ENCODE data around the gene ZNF516. TPM values are rescaled to one million over a fixed set of nuclear protein-coding genes. Genes with fewer than 3 reads are reported as not detected.

ZNF516 gene
- total and polyA plus RNA-seq, 2 experiments from 2014 or later = 18.2 to 29.2 TPM

- peaks cover 52% of the 10 kb centered on the region for H3K4me1 ChIP-seq (ENCODE audit: insufficient read depth)
- no peak overlapping the region for H3K4me3 ChIP-seq
- H3K27ac ChIP-seq = peak overlapping the region; percentile 12
- no peak for DNase-seq (ENCODE audit: low spot score)
- TF ChIP-seq EZH2 (IDR thresholded peaks at IDR 0.05; ENCODE audit: borderline replicate concordance) = no peak
- no peak for TF ChIP-seq EZH2phosphoT487 (IDR thresholded peaks at IDR 0.05; ENCODE audit: low read depth, severe bottlenecking, unreplicated experiment)
- peaks cover 51% of the 10 kb centered on the region for H4K20me1 ChIP-seq (ENCODE audit: insufficient read depth, poor library complexity, severe bottlenecking)
- H3K9me3 ChIP-seq (ENCODE audit: low read depth) = no peaks in the 10 kb centered on the region
- no peak overlapping the region for H2AFZ ChIP-seq
- no peaks in the 10 kb centered on the region for H3K9me2 ChIP-seq (replicated peaks; ENCODE audit: insufficient read depth)
- H3K36me3 ChIP-seq (replicated peaks; ENCODE audit: insufficient read depth, low read depth) = no peaks in the 10 kb centered on the region
- no peak overlapping the region for H3K4me2 ChIP-seq
- WGBS (ENCODE audit: low lambda C conversion rate, missing lambda C conversion rate) = 62% methylated on average over 13 of the region's 13 CpGs
- H3K79me2 ChIP-seq = peaks cover 94% of the 10 kb centered on the region
- no peaks in the 10 kb centered on the region for H3K27me3 ChIP-seq
These were observed 50.5 kb downstream of the ZNF516 start for GRCh38 chr18:76444446-76445105.

DNA sequence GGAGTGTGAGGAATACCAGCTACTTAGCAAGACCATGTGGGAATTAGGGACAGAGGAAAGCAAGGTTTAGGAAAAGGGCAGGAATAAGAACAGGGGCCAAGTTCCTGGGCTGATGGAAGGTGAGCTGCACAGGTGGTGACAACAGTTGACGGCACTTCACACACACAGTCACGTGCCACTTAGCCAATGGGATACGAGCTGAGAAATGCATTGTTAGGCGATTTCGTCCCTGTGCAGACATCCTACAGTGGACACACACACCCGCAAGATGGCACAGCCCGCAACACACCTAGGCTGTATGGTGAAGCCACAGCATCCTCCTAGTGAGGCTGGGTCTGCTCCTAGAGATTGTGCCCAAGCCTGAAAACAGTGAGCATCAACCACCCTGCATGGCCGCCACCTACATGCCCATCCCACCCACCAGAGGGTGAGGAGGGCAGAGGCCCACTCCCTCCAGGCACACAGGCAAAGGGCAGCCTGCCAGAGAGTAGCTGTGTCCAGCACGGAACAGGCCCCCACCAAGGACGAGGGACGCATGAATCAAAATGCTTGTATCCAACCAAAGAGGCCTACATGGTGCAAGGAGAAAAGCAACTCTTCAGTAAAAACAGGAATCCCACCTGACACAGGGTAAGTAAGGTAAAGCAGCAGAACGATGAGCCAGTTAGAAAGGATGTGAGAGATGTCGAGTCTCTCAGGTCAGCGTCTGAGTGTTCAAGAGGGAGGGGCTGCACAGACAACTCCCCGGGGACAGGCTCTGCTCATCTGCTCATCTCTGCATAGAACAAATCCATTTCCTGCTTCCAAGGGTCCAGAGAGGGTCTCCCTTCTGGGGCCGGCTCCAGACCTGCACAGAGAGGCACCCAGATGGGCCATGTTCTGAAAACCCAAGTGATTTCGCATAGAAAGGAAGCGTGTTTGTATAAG is 51.3 kb downstream of the ZNF516 start:
- Histone ChIP-seq H3K9me3 (ENCODE audit: low read depth) (no peaks in the 10 kb centered on the region), H4K20me1 (ENCODE audit: insufficient read depth, poor library complexity, severe bottlenecking) (peaks cover 58% of the 10 kb centered on the region), H3K4me2 (no peak overlapping the region), H3K36me3 (replicated peaks; ENCODE audit: insufficient read depth, low read depth) (no peaks in the 10 kb centered on the region), H3K9me2 (replicated peaks; ENCODE audit: insufficient read depth) (no peaks in the 10 kb centered on the region), H3K27me3 (no peaks in the 10 kb centered on the region), H2AFZ (no peak overlapping the region), H3K27ac (peak overlapping the region; percentile 12), H3K4me1 (ENCODE audit: insufficient read depth) (peaks cover 49% of the 10 kb centered on the region), H3K4me3 (no peak overlapping the region), H3K79me2 (peaks cover 94% of the 10 kb centered on the region)
- 77% methylated on average over 18 of the region's 18 CpGs for WGBS (ENCODE audit: low lambda C conversion rate, missing lambda C conversion rate)
- no peak for TF ChIP-seq EZH2phosphoT487 (IDR thresholded peaks at IDR 0.05; ENCODE audit: low read depth, severe bottlenecking, unreplicated experiment)
- no peak for TF ChIP-seq EZH2 (IDR thresholded peaks at IDR 0.05; ENCODE audit: borderline replicate concordance)
- no peak for TF ChIP-seq CTCF (IDR thresholded peaks at IDR 0.05; ENCODE audit: poor library complexity)
- no peak for DNase-seq (ENCODE audit: low spot score)

DNA sequence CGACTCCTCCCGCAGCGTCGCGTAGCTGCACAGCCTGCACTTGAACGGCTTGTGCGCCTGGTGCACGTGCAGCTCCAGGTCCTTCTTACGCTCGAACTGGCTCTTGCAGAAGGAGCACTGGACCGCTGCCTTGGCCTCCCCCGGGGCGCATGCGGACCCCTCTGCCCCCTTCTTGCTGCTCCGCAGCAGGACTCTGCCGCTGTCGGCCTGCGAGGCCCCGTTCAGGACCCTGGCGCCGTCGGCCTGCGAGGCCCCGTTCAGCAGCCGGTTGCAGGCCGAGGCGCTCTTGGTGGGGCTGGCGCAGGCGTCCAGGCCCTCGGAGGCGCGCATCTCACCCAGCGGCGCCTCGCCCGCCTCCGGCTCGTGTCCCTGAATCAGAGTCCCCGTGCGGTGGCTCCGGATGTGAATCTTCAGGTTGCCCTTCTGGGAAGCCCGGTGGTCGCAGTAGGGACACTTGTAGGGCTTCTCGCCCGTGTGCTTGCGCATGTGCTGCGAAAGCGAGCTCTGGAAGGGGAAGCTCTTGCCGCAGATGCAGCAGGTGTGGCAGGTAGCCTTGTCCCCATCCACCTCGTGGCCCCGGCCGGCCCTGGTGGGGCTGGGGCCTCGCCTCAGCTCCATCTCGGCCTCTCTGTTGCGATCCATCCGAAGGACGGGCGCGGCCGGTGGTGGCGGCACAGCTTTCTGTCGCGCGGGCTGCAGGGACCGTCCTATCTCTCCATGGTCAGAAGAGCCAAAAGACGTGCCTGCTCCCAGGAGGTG is 52.5 kb downstream of the ZNF516 start:
- H4K20me1 ChIP-seq (ENCODE audit: insufficient read depth, poor library complexity, severe bottlenecking) = peaks cover 70% of the 10 kb centered on the region
- no peaks in the 10 kb centered on the region for H3K9me3 ChIP-seq (ENCODE audit: low read depth)
- no peak overlapping the region for H3K4me2 ChIP-seq
- DNase-seq (ENCODE audit: low spot score) = no peak
- TF ChIP-seq EZH2 (IDR thresholded peaks at IDR 0.05; ENCODE audit: borderline replicate concordance) (no peak), EZH2phosphoT487 (IDR thresholded peaks at IDR 0.05; ENCODE audit: low read depth, severe bottlenecking, unreplicated experiment) (no peak), CTCF (IDR thresholded peaks at IDR 0.05; ENCODE audit: poor library complexity) (no peak)
- no peaks in the 10 kb centered on the region for H3K36me3 ChIP-seq (replicated peaks; ENCODE audit: insufficient read depth, low read depth)
- H3K79me2 ChIP-seq = peaks cover 94% of the 10 kb centered on the region
- no peak overlapping the region for H3K27ac ChIP-seq
- H3K27me3 ChIP-seq = no peaks in the 10 kb centered on the region
- 98% methylated on average over 63 of the region's 66 CpGs for WGBS (ENCODE audit: low lambda C conversion rate, missing lambda C conversion rate)
- H2AFZ ChIP-seq = no peak overlapping the region
- H3K4me3 ChIP-seq = no peak overlapping the region
- no peaks in the 10 kb centered on the region for H3K9me2 ChIP-seq (replicated peaks; ENCODE audit: insufficient read depth)
- peaks cover 38% of the 10 kb centered on the region for H3K4me1 ChIP-seq (ENCODE audit: insufficient read depth)

All from hepatocyte (in vitro differentiated cells).